H9 (cell line): ENCODE measurements around the gene HNRNPF. TPM values are rescaled to one million over a fixed set of nuclear protein-coding genes. Genes with fewer than 3 reads are reported as not detected.

Experiments used
- DNase-seq: peaks from one replicate; pipeline ENCODE4 v3.0.0-alpha.2; 2017
- H2AFZ ChIP-seq: one replicate; pipeline ENCODE4 v1.6.1; 2013; ENCODE audit warnings: mild to moderate bottlenecking, low read length, control low read depth, moderate library complexity
- H2AK5ac ChIP-seq: 2 replicates; pipeline ENCODE4 v1.6.1; 2013; ENCODE audit warnings: low read length, control low read depth, mixed read lengths; ENCODE audit not compliant: insufficient read length
- H2BK120ac ChIP-seq: one replicate; pipeline ENCODE4 v1.6.1; 2013; ENCODE audit warnings: low read depth, mild to moderate bottlenecking, low read length, control low read depth, inconsistent platforms; ENCODE audit not compliant: poor library complexity, severe bottlenecking
- H2BK12ac ChIP-seq: 2 replicates; pipeline ENCODE4 v1.6.1; 2013; ENCODE audit warnings: low read length, control low read depth, mixed read lengths, low read depth; ENCODE audit not compliant: insufficient read length
- H2BK15ac ChIP-seq: 2 replicates; pipeline ENCODE4 v1.6.1; 2013; ENCODE audit warnings: low read depth, low read length, control low read depth
- H2BK20ac ChIP-seq: one replicate; pipeline ENCODE4 v1.6.1; 2013; ENCODE audit warnings: low read depth, mild to moderate bottlenecking, low read length, control low read depth, inconsistent platforms; ENCODE audit not compliant: poor library complexity, severe bottlenecking
- H2BK5ac ChIP-seq: 2 replicates; pipeline ENCODE4 v1.6.1; 2013; ENCODE audit warnings: low read length, control low read depth, mixed read lengths; ENCODE audit not compliant: insufficient read length
- H3K14ac ChIP-seq: 2 replicates; pipeline ENCODE4 v1.6.1; 2013; ENCODE audit warnings: low read length, control low read depth; ENCODE audit not compliant: insufficient read depth
- H3K18ac ChIP-seq: 2 replicates; pipeline ENCODE4 v1.6.1; 2013; ENCODE audit warnings: low read depth, mild to moderate bottlenecking, mixed read lengths, low read length, control low read depth; ENCODE audit not compliant: insufficient read length
- H3K23ac ChIP-seq: 2 replicates; pipeline ENCODE4 v1.6.1; 2013; ENCODE audit warnings: low read length, control low read depth, mixed read lengths, low read depth; ENCODE audit not compliant: insufficient read length
- H3K23me2 ChIP-seq: 2 replicates; pipeline ENCODE4 v1.6.1; 2013; ENCODE audit warnings: low read depth, mild to moderate bottlenecking, mixed read lengths, low read length, control low read depth; ENCODE audit not compliant: insufficient read length, poor library complexity, severe bottlenecking
- H3K27ac ChIP-seq: 2 replicates; pipeline ENCODE4 v1.5.1; 2013; ENCODE audit warnings: low read length, control low read depth, mixed read lengths, low read depth; ENCODE audit not compliant: insufficient read length
- H3K27me3 ChIP-seq: 2 replicates; pipeline ENCODE4 v1.6.1; 2013; ENCODE audit warnings: low read length, control low read depth, inconsistent platforms; ENCODE audit not compliant: insufficient read depth
- H3K4ac ChIP-seq: 2 replicates; pipeline ENCODE4 v1.6.1; 2013; ENCODE audit warnings: low read depth, mild to moderate bottlenecking, control low read depth, inconsistent platforms, low read length, moderate library complexity
- H3K4me1 ChIP-seq: 2 replicates; pipeline ENCODE4 v1.6.1; 2013; ENCODE audit warnings: low read length, control low read depth, inconsistent platforms; ENCODE audit not compliant: insufficient read depth
- H3K4me2 ChIP-seq: 2 replicates; pipeline ENCODE4 v1.6.1; 2013; ENCODE audit warnings: low read length, control low read depth, mixed read lengths; ENCODE audit not compliant: insufficient read length, insufficient read depth
- H3K56ac ChIP-seq: 2 replicates; pipeline ENCODE4 v1.6.1; 2013; ENCODE audit warnings: low read depth, mild to moderate bottlenecking, mixed read lengths, low read length, control low read depth; ENCODE audit not compliant: insufficient read length
- H3K79me1 ChIP-seq: 2 replicates; pipeline ENCODE4 v1.6.1; 2013; ENCODE audit warnings: low read depth, mild to moderate bottlenecking, moderate library complexity, low read length, control low read depth, inconsistent platforms; ENCODE audit not compliant: insufficient read depth, poor library complexity, severe bottlenecking
- H3K79me2 ChIP-seq: 2 replicates; pipeline ENCODE4 v1.6.1; 2013; ENCODE audit warnings: low read length, control low read depth, inconsistent platforms; ENCODE audit not compliant: insufficient read depth
- H3K9ac ChIP-seq: 2 replicates; pipeline ENCODE4 v1.6.1; 2013; ENCODE audit warnings: low read length, control low read depth, mixed read lengths; ENCODE audit not compliant: insufficient read length; ENCODE audit errors: extremely low read depth
- H3K9me3 ChIP-seq: one replicate; pipeline ENCODE4 v1.6.1; 2013; ENCODE audit warnings: low read depth, low read length, inconsistent platforms; ENCODE audit not compliant: control insufficient read depth
- H3T11ph ChIP-seq: one replicate; pipeline ENCODE4 v1.6.1; 2013; ENCODE audit warnings: mild to moderate bottlenecking, low read length, control low read depth, inconsistent platforms
- H4K20me1 ChIP-seq: one replicate; pipeline ENCODE4 v1.6.1; 2013; ENCODE audit not compliant: control insufficient read depth, insufficient read length, insufficient read depth
- H4K5ac ChIP-seq: 2 replicates; pipeline ENCODE4 v1.6.1; 2013; ENCODE audit warnings: low read depth, mild to moderate bottlenecking, mixed read lengths, low read length, control low read depth; ENCODE audit not compliant: insufficient read length
- H4K8ac ChIP-seq: replicated peaks from 2 replicates; pipeline ENCODE4 v1.6.1; 2013; ENCODE audit warnings: low read length, control low read depth, mixed read lengths, low read depth; ENCODE audit not compliant: insufficient read length
- H4K91ac ChIP-seq: 2 replicates; pipeline ENCODE4 v1.6.1; 2013; ENCODE audit warnings: low read depth, mild to moderate bottlenecking, moderate library complexity, mixed read lengths, low read length, control low read depth; ENCODE audit not compliant: insufficient read length
- H3K27ac Mint-ChIP-seq, 3 experiments: 2 replicates in 2 of 3; 3 replicates in 1 of 3; pipeline ENCODE4 v1.8.0; 2020 to 2021; ENCODE audit warnings: mixed read lengths in 3 of 3, mild to moderate bottlenecking in 1 of 3, moderate library complexity in 1 of 3
- H3K27me3 Mint-ChIP-seq: 2 replicates; pipeline ENCODE4 v1.8.0; 2021; ENCODE audit warnings: low read depth, mild to moderate bottlenecking, moderate library complexity, mixed read lengths
- H3K36me3 Mint-ChIP-seq, 3 experiments: 2 replicates in 2 of 3; 3 replicates in 1 of 3; pipeline ENCODE4 v1.8.0; 2020 to 2021; ENCODE audit warnings: low read depth in 3 of 3, mixed read lengths in 3 of 3; ENCODE audit not compliant: insufficient read depth in 1 of 3
- H3K4me1 Mint-ChIP-seq, 2 experiments: 2 replicates each; pipeline ENCODE4 v1.8.0; 2020; ENCODE audit warnings: mixed read lengths in 2 of 2
- H3K4me3 Mint-ChIP-seq, 2 experiments: 2 replicates in 1 of 2; 3 replicates in 1 of 2; pipeline ENCODE4 v1.8.0; 2020 to 2021; ENCODE audit warnings: mild to moderate bottlenecking in 2 of 2, mixed read lengths in 2 of 2, moderate library complexity in 1 of 2
- H3K9me3 Mint-ChIP-seq, 2 experiments: 2 replicates in 1 of 2; 3 replicates in 1 of 2; pipeline ENCODE4 v1.8.0; 2020; ENCODE audit warnings: mild to moderate bottlenecking in 2 of 2, mixed read lengths in 2 of 2, moderate library complexity in 1 of 2
- WGBS: extraction: QIAGEN DNeasy Blood & Tissue Kit; methylation state at CpG from one replicate; pipeline ENCODE4 v1.1.7; 2013; ENCODE audit warnings: missing lambda C conversion rate, low lambda C conversion rate, mixed read lengths; ENCODE audit not compliant: insufficient read length; ENCODE audit errors: extremely low coverage; 5-methylcytosine and 5-hydroxymethylcytosine counted together
- total RNA-seq: library from RNA; stranded (reverse); gene quantifications from 2 replicates; pipeline ENCODE4 v1.2.1, GENCODE V29; 2021
- TF ChIP-seq, protein P1 (sequence below): fragments of 200-600 bp; sonication (generic); conservative IDR thresholded peaks from 3 replicates; pipeline ENCODE4 v1.8.0; 2021; ENCODE audit warnings: antibody characterized with exemption, mild to moderate bottlenecking

Gene HNRNPF
- total RNA-seq, 1 experiment from 2014 or later = 411 TPM

DNA sequence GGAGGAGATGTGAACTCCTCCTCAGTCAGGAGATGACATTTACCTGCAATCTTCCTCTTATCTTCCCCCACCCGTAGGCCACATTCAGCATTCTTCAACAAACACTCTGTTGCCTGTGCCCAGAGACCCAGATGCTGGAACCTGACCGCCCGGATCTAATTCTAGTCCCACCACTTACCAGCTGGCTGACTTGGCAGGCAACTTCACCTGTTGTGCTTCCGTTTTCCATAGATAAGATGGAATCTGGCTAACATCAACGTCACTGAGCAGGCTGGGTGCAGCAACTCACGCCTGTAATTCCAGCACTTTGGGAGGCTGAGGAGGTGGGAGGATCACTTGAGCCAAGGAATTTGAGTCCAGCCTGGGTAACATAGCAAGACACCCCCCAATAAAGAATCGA is 58.8 kb downstream of the HNRNPF start:
- Mint-ChIP-seq H3K4me3 (no peak overlapping the region), H3K27me3 (no peaks in the 10 kb centered on the region), H3K9me3 (no peaks in the 10 kb centered on the region), H3K36me3 (no peaks in the 10 kb centered on the region), H3K27ac (no peak overlapping the region; a peak in 1 of 7 replicates), H3K4me1 (peaks cover 30 to 33% of the 10 kb centered on the region in 2 experiments)
- Histone ChIP-seq H3K4ac (no peak overlapping the region), H3K79me2 (no peaks in the 10 kb centered on the region), H4K8ac (no peak overlapping the region), H4K20me1 (no peaks in the 10 kb centered on the region), H2BK12ac (no peak overlapping the region), H3K14ac (no peak overlapping the region), H3K4me2 (no peak overlapping the region), H3T11ph (no peak overlapping the region), H2BK120ac (no peak overlapping the region), H3K9ac (no peak overlapping the region), H2AFZ (no peak overlapping the region), H3K27ac (no peak overlapping the region), H3K23me2 (no peaks in the 10 kb centered on the region), H2AK5ac (no peak overlapping the region), H4K5ac (no peak overlapping the region), H4K91ac (no peak overlapping the region), H3K79me1 (no peaks in the 10 kb centered on the region), H3K56ac (no peak overlapping the region), H3K23ac (no peak overlapping the region), H3K18ac (no peak overlapping the region), H3K4me1 (peaks cover 2% of the 10 kb centered on the region; the same call in 1 of the 2 replicates), H2BK15ac (no peak overlapping the region), H2BK20ac (no peak overlapping the region), H3K9me3 (no peaks in the 10 kb centered on the region), H2BK5ac (no peak overlapping the region), H3K27me3 (no peaks in the 10 kb centered on the region)
- DNase-seq = no peak
- no CpG with 5 or more reads among the region's 7 CpGs for WGBS
- TF ChIP-seq, protein P1, sequence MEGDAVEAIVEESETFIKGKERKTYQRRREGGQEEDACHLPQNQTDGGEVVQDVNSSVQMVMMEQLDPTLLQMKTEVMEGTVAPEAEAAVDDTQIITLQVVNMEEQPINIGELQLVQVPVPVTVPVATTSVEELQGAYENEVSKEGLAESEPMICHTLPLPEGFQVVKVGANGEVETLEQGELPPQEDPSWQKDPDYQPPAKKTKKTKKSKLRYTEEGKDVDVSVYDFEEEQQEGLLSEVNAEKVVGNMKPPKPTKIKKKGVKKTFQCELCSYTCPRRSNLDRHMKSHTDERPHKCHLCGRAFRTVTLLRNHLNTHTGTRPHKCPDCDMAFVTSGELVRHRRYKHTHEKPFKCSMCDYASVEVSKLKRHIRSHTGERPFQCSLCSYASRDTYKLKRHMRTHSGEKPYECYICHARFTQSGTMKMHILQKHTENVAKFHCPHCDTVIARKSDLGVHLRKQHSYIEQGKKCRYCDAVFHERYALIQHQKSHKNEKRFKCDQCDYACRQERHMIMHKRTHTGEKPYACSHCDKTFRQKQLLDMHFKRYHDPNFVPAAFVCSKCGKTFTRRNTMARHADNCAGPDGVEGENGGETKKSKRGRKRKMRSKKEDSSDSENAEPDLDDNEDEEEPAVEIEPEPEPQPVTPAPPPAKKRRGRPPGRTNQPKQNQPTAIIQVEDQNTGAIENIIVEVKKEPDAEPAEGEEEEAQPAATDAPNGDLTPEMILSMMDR = no peak
